DND-41 (cell line): Measurements from ENCODE around the gene U2AF1L4.

ENCODE experiments used
- ATAC-seq: fragments of 200-7000 bp; cut with Tn5 transposase; 3 replicates; pipeline ENCODE4 v1.9.1; 2021; ENCODE audit warnings: low read depth; ENCODE audit not compliant: insufficient read depth
- DNase-seq: peaks from one replicate; pipeline ENCODE4 v3.0.0-alpha.2; 2020
- H2AFZ ChIP-seq: 2 replicates; pipeline ENCODE4 v1.6.0; 2012; ENCODE audit warnings: low read depth, low read length
- H3K27ac ChIP-seq: 2 replicates; pipeline ENCODE4 v1.5.1; 2012; ENCODE audit warnings: low read length, inconsistent platforms
- H3K27me3 ChIP-seq: fragments of 200-600 bp; sonication (generic); 2 replicates; pipeline ENCODE4 v1.6.0; 2012; ENCODE audit warnings: low read length, mild to moderate bottlenecking, inconsistent platforms; ENCODE audit not compliant: insufficient read depth, poor library complexity
- H3K36me3 ChIP-seq: 2 replicates; pipeline ENCODE4 v1.5.1; 2012; ENCODE audit warnings: low read length, inconsistent platforms; ENCODE audit not compliant: insufficient read depth
- H3K4me1 ChIP-seq: 2 replicates; pipeline ENCODE4 v1.5.1; 2012; ENCODE audit warnings: mild to moderate bottlenecking, low read length; ENCODE audit not compliant: insufficient read depth
- H3K4me2 ChIP-seq: 2 replicates; pipeline ENCODE4 v1.6.0; 2012; ENCODE audit warnings: mild to moderate bottlenecking, moderate library complexity, low read length, inconsistent platforms; ENCODE audit not compliant: insufficient read depth
- H3K4me3 ChIP-seq, 2 experiments: fragments of 200-600 bp in 1 of 2; shearing (Covaris generic) in 1 of 2; 2 replicates each; pipeline ENCODE4 v1.5.1; 2012 to 2016; ENCODE audit warnings: inconsistent platforms in 2 of 2, low read length in 2 of 2, mild to moderate bottlenecking in 2 of 2, low read depth in 1 of 2, moderate library complexity in 1 of 2
- H3K79me2 ChIP-seq: 2 replicates; pipeline ENCODE4 v1.6.0; 2012; ENCODE audit warnings: low read length, inconsistent platforms; ENCODE audit not compliant: insufficient read depth
- H3K9ac ChIP-seq: 2 replicates; pipeline ENCODE4 v1.6.0; 2012; ENCODE audit warnings: low read depth, mild to moderate bottlenecking, inconsistent platforms, low read length, moderate library complexity
- H3K9me3 ChIP-seq: 2 replicates; pipeline ENCODE4 v1.5.1; 2012; ENCODE audit warnings: low read length, moderate library complexity, mild to moderate bottlenecking, inconsistent platforms; ENCODE audit not compliant: insufficient read depth, severe bottlenecking
- H4K20me1 ChIP-seq: 2 replicates; pipeline ENCODE4 v1.6.0; 2012; ENCODE audit warnings: low read length; ENCODE audit not compliant: insufficient read depth
- EZH2 ChIP-seq: IDR thresholded peaks from 3 replicates; pipeline ENCODE4 v1.6.1; 2012; ENCODE audit warnings: borderline replicate concordance, low read depth, mild to moderate bottlenecking, moderate library complexity, low read length, inconsistent platforms; ENCODE audit not compliant: severe bottlenecking
- TF ChIP-seq, protein P1 (sequence below): IDR thresholded peaks from 2 replicates; pipeline ENCODE4 v1.5.1; 2012; ENCODE audit warnings: borderline replicate concordance, low read length, moderate library complexity, mild to moderate bottlenecking; ENCODE audit not compliant: poor library complexity, severe bottlenecking; ENCODE audit errors: extremely low read depth

Gene U2AF1L4

GRCh38 chr19:35734889-35735288 lies 10.3 kb downstream of the U2AF1L4 start:
- H4K20me1 ChIP-seq = peaks cover 41% of the 10 kb centered on the region
- H3K9me3 ChIP-seq = no peaks in the 10 kb centered on the region
- H3K36me3 ChIP-seq = peaks cover 90% of the 10 kb centered on the region
- ATAC-seq (no peak), DNase-seq (no peak)
- H3K9ac ChIP-seq = no peak overlapping the region
- H3K27me3 ChIP-seq = no peaks in the 10 kb centered on the region
- no peak overlapping the region for H3K27ac ChIP-seq
- no peak overlapping the region for H3K4me2 ChIP-seq
- peaks cover 9% of the 10 kb centered on the region for H3K4me1 ChIP-seq
- TF ChIP-seq EZH2 = no peak
- TF ChIP-seq, protein P1, sequence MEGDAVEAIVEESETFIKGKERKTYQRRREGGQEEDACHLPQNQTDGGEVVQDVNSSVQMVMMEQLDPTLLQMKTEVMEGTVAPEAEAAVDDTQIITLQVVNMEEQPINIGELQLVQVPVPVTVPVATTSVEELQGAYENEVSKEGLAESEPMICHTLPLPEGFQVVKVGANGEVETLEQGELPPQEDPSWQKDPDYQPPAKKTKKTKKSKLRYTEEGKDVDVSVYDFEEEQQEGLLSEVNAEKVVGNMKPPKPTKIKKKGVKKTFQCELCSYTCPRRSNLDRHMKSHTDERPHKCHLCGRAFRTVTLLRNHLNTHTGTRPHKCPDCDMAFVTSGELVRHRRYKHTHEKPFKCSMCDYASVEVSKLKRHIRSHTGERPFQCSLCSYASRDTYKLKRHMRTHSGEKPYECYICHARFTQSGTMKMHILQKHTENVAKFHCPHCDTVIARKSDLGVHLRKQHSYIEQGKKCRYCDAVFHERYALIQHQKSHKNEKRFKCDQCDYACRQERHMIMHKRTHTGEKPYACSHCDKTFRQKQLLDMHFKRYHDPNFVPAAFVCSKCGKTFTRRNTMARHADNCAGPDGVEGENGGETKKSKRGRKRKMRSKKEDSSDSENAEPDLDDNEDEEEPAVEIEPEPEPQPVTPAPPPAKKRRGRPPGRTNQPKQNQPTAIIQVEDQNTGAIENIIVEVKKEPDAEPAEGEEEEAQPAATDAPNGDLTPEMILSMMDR = no peak
- H2AFZ ChIP-seq = no peak overlapping the region
- H3K4me3 ChIP-seq = no peak overlapping the region
- no peaks in the 10 kb centered on the region for H3K79me2 ChIP-seq

- no peak for DNase-seq
- H3K9me3 ChIP-seq = no peaks in the 10 kb centered on the region
- TF ChIP-seq, protein P1 = no peak
- no peak for TF ChIP-seq EZH2
- H3K4me3 ChIP-seq = no peak overlapping the region
- ATAC-seq = no peak
- H3K27me3 ChIP-seq = no peaks in the 10 kb centered on the region
- no peak overlapping the region for H2AFZ ChIP-seq
- H4K20me1 ChIP-seq = peaks cover 41% of the 10 kb centered on the region
- H3K9ac ChIP-seq = no peak overlapping the region
- H3K27ac ChIP-seq = no peak overlapping the region
- H3K79me2 ChIP-seq = no peaks in the 10 kb centered on the region
- peaks cover 3% of the 10 kb centered on the region for H3K4me1 ChIP-seq
- peaks cover 95% of the 10 kb centered on the region for H3K36me3 ChIP-seq
- no peak overlapping the region for H3K4me2 ChIP-seq
These were observed 10.9 kb downstream of the U2AF1L4 start for GRCh38 chr19:35734273-35734672.

DNA sequence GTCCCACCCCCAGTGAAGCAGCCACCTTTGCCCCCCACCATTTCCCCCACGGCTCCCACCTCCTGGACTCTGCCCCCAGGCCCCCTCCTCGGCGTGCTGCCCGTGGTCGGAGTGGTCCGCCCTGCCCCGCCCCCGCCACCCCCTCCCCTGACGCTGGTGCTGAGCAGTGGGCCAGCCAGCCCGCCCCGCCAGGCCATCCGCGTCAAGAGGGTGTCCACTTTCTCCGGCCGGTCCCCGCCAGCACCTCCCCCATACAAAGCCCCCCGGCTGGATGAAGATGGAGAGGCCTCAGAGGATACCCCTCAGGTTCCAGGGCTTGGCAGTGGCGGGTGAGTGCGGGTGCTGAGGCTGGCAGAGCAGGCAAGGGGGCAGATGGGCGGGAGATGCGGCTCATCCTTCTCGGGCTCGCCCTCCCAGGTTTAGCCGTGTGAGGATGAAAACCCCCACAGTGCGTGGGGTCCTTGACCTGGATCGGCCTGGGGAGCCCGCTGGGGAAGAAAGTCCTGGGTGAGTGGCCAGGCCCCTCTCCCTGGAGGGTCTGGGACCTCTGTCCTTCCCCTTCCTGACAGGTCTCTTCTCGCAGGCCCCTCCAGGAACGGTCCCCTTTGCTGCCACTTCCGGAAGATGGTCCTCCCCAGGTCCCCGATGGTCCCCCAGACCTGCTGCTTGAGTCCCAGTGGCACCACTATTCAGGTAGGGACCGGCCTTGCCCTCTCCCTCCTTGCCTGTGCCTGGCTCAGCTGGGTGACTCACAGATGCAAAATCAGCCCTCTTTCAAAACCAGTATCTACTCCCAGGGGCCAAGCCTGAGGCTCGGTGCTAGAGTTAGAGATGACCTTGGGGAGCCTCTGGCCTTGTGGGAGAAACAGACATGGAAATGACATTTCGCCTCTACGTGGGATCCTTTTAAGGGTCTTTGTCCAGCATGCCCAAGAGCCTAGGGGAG lies 11.8 kb downstream of the U2AF1L4 start:
- Histone ChIP-seq H3K9ac (no peak overlapping the region), H3K79me2 (no peaks in the 10 kb centered on the region), H3K27ac (no peak overlapping the region), H2AFZ (no peak overlapping the region), H3K4me1 (no peaks in the 10 kb centered on the region), H3K9me3 (no peaks in the 10 kb centered on the region), H4K20me1 (peaks cover 41% of the 10 kb centered on the region), H3K4me2 (no peak overlapping the region), H3K36me3 (peaks cover 95% of the 10 kb centered on the region), H3K4me3 (no peak overlapping the region), H3K27me3 (no peaks in the 10 kb centered on the region)
- ATAC-seq (no peak), DNase-seq (no peak)
- no peak for TF ChIP-seq EZH2

DNA sequence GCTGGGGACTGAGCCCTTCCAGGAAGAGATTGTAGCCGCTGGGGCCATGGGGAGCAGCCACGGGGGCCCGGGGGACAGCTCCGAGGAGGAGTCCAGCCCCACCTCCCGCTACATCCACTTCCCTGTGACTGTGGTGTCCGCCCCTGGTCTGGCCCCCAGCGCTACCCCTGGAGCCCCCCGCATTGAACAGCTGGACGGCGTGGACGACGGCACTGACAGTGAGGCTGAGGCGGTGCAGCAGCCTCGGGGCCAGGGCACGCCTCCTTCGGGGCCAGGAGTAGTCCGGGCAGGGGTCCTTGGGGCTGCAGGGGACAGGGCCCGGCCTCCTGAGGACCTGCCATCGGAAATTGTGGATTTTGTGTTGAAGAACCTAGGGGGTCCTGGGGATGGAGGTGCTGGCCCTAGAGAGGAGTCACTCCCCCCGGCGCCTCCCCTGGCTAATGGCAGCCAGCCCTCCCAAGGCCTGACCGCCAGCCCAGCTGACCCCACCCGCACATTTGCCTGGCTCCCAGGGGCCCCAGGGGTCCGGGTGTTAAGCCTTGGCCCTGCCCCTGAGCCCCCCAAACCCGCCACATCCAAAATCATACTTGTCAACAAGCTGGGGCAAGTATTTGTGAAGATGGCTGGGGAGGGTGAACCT lies 12.6 kb downstream of the U2AF1L4 start:
- Histone ChIP-seq H3K27me3 (no peaks in the 10 kb centered on the region), H3K4me3 (no peak overlapping the region), H3K36me3 (peaks cover 95% of the 10 kb centered on the region), H3K4me1 (no peaks in the 10 kb centered on the region), H2AFZ (no peak overlapping the region), H3K79me2 (no peaks in the 10 kb centered on the region), H3K9ac (no peak overlapping the region), H4K20me1 (peaks cover 44% of the 10 kb centered on the region), H3K4me2 (no peak overlapping the region), H3K27ac (no peak overlapping the region), H3K9me3 (no peaks in the 10 kb centered on the region)
- no peak for TF ChIP-seq EZH2
- TF ChIP-seq, protein P1 = no peak
- DNase-seq (no peak), ATAC-seq (no peak)
